ENCODE data around the gene PGF.

The PGF gene

DNA sequence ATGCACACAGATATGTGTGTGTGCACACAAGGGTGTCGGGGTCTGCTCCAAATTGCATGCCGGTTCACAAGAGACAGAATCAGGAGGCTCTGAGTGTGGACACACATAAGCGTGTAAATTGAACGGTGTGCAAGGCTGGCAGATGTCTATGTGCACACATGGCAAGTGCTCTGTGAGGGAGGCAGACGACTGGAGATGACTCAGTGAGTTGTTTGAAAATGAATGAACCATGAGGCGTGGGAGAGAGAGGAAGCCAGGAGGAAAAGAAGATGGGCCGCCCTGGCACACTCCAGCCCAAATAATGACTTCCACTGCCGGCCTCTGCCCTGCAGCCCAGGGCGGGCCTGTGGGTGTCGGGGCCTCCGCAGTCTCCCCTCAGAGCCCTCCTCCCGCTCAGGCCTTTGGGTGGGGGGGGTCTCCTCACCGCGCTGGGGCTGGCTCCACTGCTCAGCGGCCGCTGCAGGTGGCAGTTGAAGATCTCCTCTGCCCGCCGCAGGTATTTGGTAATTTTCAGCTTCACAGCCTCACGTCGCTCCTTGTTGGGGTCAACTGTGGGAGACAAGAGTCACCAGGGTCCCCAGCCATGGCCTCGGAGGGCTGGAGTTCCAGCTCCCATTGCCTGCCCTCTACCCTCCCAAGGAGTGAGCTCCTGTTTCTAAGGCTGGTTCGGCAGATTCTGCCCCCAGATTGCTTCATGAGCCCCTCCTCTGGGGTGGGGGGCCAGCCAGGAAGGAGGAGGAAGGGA lies 35.8 kb downstream of the PGF start:
- no peak for DNase-seq (ENCODE audit: low spot score)

- no peak for DNase-seq (ENCODE audit: low spot score)
These were observed 37.0 kb downstream of the PGF start for GRCh38 chr14:74918380-74918779.

GRCh38 chr14:74917646-74918081 lies 37.7 kb downstream of the PGF start:
- DNase-seq (ENCODE audit: low spot score), result no peak

DNA sequence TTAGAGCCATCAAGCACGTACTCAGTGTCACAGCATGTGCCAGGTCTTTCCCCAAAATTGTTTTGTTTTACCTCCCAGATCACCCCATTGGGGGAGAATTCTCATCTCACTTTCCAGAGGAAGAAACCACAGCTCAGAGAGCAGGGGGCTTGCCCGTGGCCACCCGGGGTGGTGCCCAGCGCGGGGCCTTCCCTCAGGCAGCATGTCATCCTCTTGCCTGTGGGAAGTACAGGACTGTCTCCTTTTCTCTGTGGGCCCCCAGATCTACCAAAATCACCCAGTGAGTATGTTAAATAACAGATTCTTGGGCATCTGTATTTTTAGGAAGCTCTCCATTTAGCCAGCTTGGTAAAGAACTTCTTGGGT lies 38.2 kb downstream of the PGF start:
- no peak for DNase-seq (ENCODE audit: low spot score)

GRCh38 chr14:74915826-74916225 lies 39.6 kb downstream of the PGF start:
- DNase-seq (ENCODE audit: low spot score), result no peak

DNA sequence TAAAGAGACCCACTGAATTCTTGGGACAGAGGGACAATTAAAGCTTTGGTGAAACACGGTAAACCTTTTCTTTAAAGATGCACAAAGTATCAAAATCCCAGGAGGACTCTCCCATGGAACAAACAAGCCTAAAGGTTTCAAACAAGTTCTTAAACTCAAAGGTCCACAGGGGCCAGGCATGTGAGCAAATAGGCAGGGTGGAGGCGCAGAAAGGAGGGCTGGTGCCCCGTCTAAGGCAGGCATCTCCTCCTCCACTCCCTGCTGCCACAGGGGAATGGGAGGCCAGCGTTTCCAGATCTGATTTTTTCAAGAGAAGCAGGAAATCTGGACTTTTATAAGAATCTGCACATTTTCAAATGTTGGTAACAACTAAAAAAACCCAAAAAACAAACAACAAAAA lies 40.0 kb downstream of the PGF start:
- no peak for DNase-seq (ENCODE audit: low spot score)

DNA sequence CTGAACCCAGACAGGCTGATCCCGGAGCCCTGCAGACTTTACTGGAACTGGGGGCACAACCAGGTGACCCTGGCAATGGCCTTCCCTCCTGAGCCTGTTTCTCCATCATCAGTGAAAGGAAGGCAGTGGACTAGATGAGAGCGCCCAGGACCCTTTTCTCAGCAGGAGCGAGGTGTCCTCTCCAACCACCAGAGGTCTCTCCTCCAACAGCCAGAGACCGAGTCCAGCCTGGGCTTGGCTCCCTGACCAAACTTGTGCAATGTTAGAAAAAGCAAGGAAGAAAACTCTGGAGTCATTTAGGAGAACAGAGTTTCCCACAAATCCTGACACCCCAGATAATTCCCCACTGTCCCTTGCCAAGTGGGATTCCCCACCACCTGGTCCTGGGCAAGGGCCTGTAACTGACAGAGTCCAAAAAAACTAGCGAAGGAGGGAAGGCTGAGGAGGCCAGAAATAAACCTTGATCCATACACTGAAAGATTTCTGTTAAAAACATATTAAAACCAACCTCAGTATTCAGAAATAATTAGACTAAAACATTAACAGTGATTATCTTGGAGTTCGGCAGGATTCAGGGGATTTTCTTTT lies 41.3 kb downstream of the PGF start:
- DNase-seq (ENCODE audit: low spot score), result peak; percentile 69

DNA sequence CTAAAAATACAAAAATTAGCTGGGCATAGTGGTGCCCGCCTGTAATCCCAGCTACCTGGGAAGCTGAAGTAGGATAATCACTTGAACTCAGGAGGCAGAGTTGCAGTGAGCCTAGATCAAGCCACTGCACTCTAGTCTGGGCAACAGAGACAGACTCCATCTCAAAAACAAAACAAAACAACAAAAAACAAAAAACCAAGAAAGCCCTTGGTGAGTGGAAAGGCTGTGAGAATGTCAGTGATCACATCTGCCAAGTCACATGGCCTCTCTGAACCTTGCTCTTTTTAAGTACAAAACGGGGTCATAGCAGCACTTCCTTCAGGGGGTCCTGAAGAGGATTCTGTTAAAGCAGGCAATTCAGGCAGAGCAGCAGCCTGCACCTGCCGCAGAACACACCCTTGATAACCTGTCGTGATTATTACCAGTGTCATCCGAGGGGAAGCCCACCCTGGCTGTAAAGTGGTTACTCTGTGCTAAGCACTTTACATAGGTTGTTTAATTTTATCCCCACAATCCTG lies 41.9 kb downstream of the PGF start:
- DNase-seq (ENCODE audit: low spot score), result no peak

- DNase-seq (ENCODE audit: low spot score), result no peak
These were observed 42.6 kb downstream of the PGF start for GRCh38 chr14:74912801-74913200.

GRCh38 chr14:74912111-74912510 lies 43.3 kb downstream of the PGF start:
- no peak for DNase-seq (ENCODE audit: low spot score)

DNA sequence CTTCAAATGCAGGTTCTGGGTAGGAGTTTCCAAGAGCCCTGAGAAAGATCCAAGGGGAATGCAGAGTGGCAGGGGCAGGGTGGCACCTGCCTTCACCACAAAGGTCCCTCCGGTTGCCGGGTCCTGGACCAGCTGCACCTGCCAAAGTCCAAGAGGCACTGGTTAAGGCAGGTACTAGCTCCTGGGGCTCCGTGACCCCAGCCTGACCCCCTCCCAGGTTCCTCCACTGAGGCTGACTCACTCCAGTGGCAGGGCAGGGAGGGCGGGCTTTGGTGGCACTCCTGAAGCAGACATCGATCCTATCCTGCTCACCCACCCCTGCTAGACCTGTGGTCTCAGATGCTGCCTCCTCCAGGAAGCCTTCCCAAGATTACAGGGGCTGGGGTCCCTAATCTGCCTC lies 43.7 kb downstream of the PGF start:
- no peak for DNase-seq (ENCODE audit: low spot score)

DNA sequence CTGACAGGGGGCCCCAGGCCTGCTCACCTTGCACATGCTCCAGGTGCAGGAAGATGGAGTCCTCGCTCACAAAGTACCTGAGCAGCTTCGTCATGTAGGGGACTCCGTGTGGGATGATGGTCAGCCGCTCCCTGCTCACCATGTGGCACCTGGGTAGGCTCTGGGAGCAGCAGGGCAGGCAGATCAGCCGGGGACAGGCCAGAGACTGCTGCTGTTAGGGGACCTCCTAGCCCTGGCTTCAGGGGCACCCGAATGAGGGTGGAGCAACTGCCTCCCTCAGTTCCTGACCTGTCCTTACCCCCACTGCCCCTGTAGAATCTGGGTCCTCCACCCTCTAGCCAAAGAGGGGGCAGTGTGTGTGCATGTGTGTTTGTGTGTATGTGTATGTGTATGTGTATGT lies 44.2 kb downstream of the PGF start:
- DNase-seq (ENCODE audit: low spot score), result no peak

DNA sequence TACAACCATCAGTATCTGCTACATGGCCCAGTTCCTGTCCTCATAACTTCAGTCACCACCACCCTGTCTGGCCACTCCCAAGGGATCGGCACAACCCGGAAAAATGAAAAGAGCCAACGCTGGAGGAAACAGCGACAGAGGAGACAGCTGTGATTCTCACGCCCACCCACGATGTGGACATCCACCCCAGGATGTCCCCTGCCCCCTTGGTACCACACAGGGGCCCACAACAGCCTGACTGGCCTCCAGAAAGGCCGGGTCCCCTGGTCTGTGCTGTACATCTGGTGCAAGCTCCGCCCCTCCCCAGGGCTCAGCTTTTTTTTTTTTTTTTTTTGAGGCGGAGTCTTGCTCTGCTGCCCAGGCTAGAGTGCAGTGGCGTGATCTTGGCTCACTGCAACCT lies 44.8 kb downstream of the PGF start:
- DNase-seq (ENCODE audit: low spot score), result no peak

DNA sequence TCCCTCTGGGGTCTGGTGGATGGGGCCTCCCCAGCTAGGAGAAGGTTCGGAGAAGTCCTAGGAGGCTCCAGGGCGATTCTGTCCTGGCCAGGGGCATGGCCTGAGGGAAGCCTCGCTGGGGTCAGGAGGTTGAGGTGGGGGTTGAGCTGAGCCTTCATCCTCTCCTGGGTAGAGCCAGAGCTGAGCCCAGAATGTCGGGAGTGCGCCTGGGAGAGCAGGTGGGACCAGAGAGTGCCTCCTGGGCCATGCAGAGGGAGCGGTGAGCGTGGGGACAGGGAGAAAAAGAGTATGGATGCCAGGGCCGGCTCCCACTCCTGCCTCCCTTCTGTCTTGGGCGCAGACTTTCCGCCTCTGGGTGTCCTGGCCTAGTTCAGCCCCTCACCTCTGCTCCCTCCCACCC lies 45.5 kb downstream of the PGF start:
- DNase-seq (ENCODE audit: low spot score), result no peak

DNA sequence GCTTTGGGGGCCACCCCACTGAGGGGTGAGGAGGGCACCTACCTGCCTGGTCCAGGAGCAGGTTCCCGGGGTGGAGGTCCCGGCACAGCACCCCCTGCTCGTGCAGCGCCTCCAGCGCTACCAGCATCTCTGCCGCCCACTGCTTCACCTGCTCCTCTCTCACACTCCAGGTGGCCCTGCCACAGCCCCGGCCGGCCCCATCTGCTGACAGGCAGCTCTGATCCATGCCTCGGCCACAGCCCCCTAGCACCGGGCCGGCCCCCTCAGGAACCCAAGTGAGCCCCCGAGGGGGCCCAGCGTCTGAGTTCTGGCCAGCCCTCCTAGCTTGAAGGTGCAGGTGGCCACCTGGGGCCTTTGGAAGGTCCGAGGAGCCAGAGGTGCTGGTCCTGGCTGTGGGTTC lies 45.9 kb downstream of the PGF start:
- DNase-seq (ENCODE audit: low spot score), result no peak

GRCh38 chr14:74908861-74909341 lies 46.5 kb downstream of the PGF start:
- no peak for DNase-seq (ENCODE audit: low spot score)

GRCh38 chr14:74907744-74908143 lies 47.7 kb downstream of the PGF start:
- DNase-seq (ENCODE audit: low spot score), result no peak

DNA sequence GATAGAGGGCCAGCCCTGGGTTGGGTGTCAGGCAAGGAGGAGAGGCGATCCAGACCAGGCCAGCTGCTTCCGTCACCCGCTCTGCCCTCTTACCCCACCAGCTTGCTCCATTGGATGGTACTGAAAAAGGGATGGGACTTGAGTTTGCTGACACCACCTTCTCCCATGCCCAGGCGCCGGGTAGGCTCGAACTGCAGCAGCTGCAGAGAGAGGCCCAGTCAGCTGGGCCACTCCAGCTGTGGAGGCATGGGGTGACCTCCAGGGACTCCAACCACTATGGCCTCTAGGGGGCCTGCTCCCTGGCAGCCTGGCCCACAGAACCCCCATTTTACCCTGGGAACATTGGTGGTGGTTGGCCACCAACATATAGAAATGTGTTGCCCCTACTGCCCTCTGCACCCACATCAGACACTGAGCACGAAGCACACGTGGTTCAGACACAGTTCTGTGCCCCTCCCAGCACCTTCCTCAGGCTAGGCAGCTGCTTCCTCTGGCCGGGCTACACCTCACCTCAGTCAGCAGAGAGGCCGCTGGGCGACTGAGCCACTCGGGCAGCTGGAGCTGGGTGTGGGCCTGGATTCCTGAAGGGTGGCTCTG lies 48.4 kb downstream of the PGF start:
- no peak for DNase-seq (ENCODE audit: low spot score)

DNA sequence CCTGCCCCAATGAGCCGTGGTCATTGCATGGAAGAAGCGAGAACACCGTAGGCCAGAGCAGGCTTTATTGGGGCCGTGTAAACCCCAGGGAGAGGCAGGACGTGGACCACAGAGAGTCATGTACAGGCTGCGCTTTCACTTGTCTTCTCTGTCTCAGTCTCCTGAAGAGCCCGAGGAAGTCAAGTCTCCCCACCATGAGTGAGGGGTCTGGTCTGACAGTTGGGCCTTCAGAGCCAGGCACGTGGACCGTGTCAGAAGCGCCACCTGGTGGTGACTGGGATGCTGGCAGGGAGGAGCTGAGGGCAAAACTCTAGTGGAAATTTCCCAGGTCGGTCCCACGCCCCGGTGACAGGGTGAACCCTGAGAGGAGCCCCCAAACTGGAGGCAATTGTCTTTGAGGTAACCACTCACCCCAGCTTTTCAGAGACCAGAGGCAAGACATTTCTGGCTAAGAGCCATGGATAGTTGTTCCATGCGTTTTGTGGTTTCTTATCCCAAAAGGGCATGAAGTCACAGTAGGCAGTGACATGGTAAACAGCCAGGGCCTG lies 49.7 kb downstream of the PGF start:
- peak; percentile 82 for DNase-seq (ENCODE audit: low spot score)

DNA sequence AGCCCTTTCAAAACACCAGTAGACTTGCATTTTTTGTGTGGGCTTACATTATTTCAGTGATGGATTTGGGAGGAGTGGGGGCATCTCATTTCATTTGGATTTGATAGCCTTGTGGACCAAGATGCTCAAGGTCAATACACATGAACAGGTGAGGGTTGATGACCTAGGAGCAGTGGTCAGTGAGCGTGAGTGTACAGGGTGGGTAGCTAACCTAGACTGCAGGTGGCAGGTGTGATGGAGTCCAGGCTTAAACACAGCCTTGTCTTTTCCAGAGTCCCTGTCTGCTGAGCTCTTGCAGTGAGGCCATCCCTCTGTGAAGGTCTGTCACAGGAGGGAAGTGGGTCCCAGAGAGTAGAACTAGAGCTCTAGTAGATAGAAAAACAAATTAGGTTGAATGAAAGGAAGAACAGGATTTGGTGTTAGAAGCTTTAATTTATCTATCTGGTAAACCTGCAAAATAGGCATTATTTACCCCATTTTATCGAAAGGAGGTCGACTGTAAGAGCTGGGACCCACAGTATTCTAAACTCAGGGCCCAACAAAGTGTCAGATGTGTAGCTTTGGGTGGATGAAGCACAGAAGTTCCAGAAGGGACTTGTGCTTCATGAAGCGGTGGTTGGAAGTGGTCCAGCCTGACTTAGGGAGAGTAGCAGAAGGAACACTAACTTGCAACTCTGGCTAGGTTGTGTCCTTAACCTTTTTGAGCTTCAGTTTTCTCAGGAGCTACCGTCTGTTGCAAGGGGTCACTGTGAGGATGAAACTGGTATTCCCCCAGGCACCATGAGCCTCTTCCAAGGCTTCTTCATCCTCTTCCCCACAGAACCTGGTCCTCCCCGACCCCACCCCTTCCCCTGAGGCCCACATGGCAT lies 50.5 kb downstream of the PGF start:
- no peak for DNase-seq (ENCODE audit: low spot score)

DNA sequence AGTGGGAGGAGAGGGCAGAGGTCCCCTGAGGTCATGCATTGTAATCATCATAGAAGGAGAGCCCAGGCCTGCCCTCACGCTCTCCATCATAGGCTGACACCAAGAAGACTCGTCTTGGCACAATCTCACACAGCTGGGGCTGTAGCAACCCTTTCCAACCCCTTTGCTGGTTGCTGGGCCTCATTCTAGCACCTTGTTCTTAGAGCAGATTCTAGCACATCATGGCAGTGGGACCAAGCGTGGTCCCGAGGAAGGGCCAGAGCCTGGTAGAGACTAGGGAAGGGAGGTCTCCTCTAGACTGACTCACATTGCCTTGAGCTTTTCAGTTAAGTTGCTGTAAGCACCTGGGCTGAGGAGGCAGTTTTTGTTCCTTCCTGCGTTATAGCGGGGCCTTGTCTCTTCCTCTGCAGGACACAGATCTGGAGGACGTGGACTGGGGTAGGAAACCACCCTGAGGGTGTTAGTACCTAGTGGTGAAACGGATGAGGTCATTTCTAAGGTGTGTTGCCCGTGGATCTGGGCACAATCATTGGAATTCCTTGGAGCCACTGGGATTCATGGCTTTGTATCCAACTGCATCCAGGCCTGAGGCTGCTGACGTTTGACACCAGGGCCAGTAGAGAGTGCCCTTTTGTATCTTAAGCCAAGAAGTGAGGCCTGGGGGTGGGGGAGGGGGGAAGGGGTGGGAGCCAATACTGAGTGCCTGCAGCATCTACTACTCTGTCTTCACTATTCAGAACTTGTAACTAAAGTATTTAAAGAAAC lies 52.3 kb downstream of the PGF start:
- DNase-seq (ENCODE audit: low spot score), result no peak
